Mesenchymal stem cell (in vitro differentiated cells and primary cell): ENCODE results near the gene ZC3H4.
"Not testable (repeated sequence)": the region's sequence is repeated elsewhere in the genome, so short reads cannot be mapped to it uniquely, and the experiment has no call there.

Experiments
- DNase-seq: peaks from one replicate; pipeline ENCODE4 v3.0.0-alpha.2; 2013
- H2AFZ ChIP-seq: one replicate; pipeline ENCODE4 v1.6.1; 2013; ENCODE audit warnings: low read depth, mild to moderate bottlenecking, control low read depth, inconsistent platforms, low read length, moderate library complexity
- H2AK5ac ChIP-seq: 2 replicates; pipeline ENCODE4 v1.6.1; 2013; ENCODE audit warnings: low read length, moderate library complexity, mild to moderate bottlenecking, inconsistent platforms; ENCODE audit not compliant: severe bottlenecking
- H2BK120ac ChIP-seq: one replicate; pipeline ENCODE4 v1.6.1; 2013; ENCODE audit warnings: low read depth, mild to moderate bottlenecking, inconsistent platforms, low read length, moderate library complexity
- H2BK12ac ChIP-seq, 2 experiments: one replicate each; pipeline ENCODE4 v1.6.1; 2013; ENCODE audit warnings: inconsistent platforms in 2 of 2, low read length in 2 of 2, mild to moderate bottlenecking in 2 of 2, moderate library complexity in 2 of 2, control low read depth in 1 of 2
- H2BK15ac ChIP-seq: one replicate; pipeline ENCODE4 v1.6.1; 2013; ENCODE audit warnings: mild to moderate bottlenecking, low read depth, inconsistent platforms; ENCODE audit not compliant: poor library complexity, severe bottlenecking
- H2BK5ac ChIP-seq: 2 replicates; pipeline ENCODE4 v1.6.1; 2013; ENCODE audit warnings: low read depth, mild to moderate bottlenecking, low read length, control low read depth, inconsistent platforms; ENCODE audit not compliant: poor library complexity, severe bottlenecking
- H3K14ac ChIP-seq, 2 experiments: one replicate each; pipeline ENCODE4 v1.6.1; 2013; ENCODE audit warnings: inconsistent platforms in 2 of 2, low read length in 2 of 2, control low read depth in 1 of 2, mild to moderate bottlenecking in 1 of 2, moderate library complexity in 1 of 2
- H3K18ac ChIP-seq, 2 experiments: one replicate each; pipeline ENCODE4 v1.6.1; 2013; ENCODE audit warnings: inconsistent platforms in 2 of 2, low read length in 2 of 2, control low read depth in 1 of 2, low read depth in 1 of 2, mild to moderate bottlenecking in 1 of 2
- H3K23ac ChIP-seq, 2 experiments: one replicate each; pipeline ENCODE4 v1.6.1; 2013; ENCODE audit warnings: inconsistent platforms in 2 of 2, low read length in 2 of 2, mild to moderate bottlenecking in 2 of 2, moderate library complexity in 2 of 2, control low read depth in 1 of 2
- H3K27ac ChIP-seq: 2 replicates; pipeline ENCODE4 v1.5.1; 2013; ENCODE audit warnings: mild to moderate bottlenecking, moderate library complexity, low read length, control low read depth, inconsistent platforms; ENCODE audit not compliant: poor library complexity, severe bottlenecking
- H3K27me3 ChIP-seq, 2 experiments: 2 replicates each; pipeline versions ENCODE4 v1.6.1 to v1.7.0; 2013; ENCODE audit warnings: low read length in 2 of 2, mild to moderate bottlenecking in 2 of 2, moderate library complexity in 2 of 2, control low read depth in 1 of 2, inconsistent platforms in 1 of 2; ENCODE audit not compliant: control insufficient read depth in 1 of 2, insufficient read depth in 1 of 2
- H3K36me3 ChIP-seq, 2 experiments: 2 replicates each; pipeline versions ENCODE4 v1.6.1 to v1.7.0; 2013; ENCODE audit warnings: low read length in 2 of 2, control low read depth in 1 of 2, inconsistent platforms in 1 of 2, low read depth in 1 of 2, mild to moderate bottlenecking in 1 of 2; ENCODE audit not compliant: insufficient read depth in 2 of 2, control insufficient read depth in 1 of 2
- H3K4ac ChIP-seq, 2 experiments: one replicate each; pipeline ENCODE4 v1.6.1; 2013; ENCODE audit warnings: inconsistent platforms in 2 of 2, low read length in 2 of 2, mild to moderate bottlenecking in 2 of 2, moderate library complexity in 2 of 2, control low read depth in 1 of 2, low read depth in 1 of 2
- H3K4me1 ChIP-seq: 2 replicates; pipeline ENCODE4 v1.6.1; 2013; ENCODE audit warnings: low read depth, low read length, control low read depth; ENCODE audit not compliant: control insufficient read depth, insufficient read depth
- H3K4me2 ChIP-seq: 2 replicates; pipeline ENCODE4 v1.6.1; 2013; ENCODE audit warnings: low read length, mild to moderate bottlenecking, inconsistent platforms; ENCODE audit not compliant: poor library complexity, severe bottlenecking
- H3K4me3 ChIP-seq, 2 experiments: 2 replicates each; pipeline versions ENCODE4 v1.5.1 to v1.7.0; 2013; ENCODE audit warnings: low read length in 2 of 2, mild to moderate bottlenecking in 2 of 2, control low read depth in 1 of 2, low read depth in 1 of 2; ENCODE audit not compliant: insufficient read depth in 1 of 2
- H3K79me1 ChIP-seq: replicated peaks from 2 replicates; pipeline ENCODE4 v1.6.1; 2013; ENCODE audit warnings: mild to moderate bottlenecking, control low read depth, low read length, inconsistent platforms; ENCODE audit not compliant: poor library complexity, severe bottlenecking
- H3K9ac ChIP-seq: 2 replicates; pipeline ENCODE4 v1.7.0; 2013; ENCODE audit warnings: mild to moderate bottlenecking, low read length, moderate library complexity
- H3K9me3 ChIP-seq: 2 replicates; pipeline ENCODE4 v1.7.0; 2013; ENCODE audit warnings: mild to moderate bottlenecking, low read length; ENCODE audit not compliant: control insufficient read depth
- H4K8ac ChIP-seq: one replicate; pipeline ENCODE4 v1.6.1; 2013; ENCODE audit warnings: inconsistent platforms, mild to moderate bottlenecking, low read length, moderate library complexity
- H4K91ac ChIP-seq: one replicate; pipeline ENCODE4 v1.6.1; 2013; ENCODE audit warnings: mild to moderate bottlenecking, low read length, inconsistent platforms
- WGBS: methylation state at CpG from one replicate; pipeline ENCODE4 v1.1.7; 2013; ENCODE audit warnings: mixed read lengths; 5-methylcytosine and 5-hydroxymethylcytosine counted together

ZC3H4 gene

DNA sequence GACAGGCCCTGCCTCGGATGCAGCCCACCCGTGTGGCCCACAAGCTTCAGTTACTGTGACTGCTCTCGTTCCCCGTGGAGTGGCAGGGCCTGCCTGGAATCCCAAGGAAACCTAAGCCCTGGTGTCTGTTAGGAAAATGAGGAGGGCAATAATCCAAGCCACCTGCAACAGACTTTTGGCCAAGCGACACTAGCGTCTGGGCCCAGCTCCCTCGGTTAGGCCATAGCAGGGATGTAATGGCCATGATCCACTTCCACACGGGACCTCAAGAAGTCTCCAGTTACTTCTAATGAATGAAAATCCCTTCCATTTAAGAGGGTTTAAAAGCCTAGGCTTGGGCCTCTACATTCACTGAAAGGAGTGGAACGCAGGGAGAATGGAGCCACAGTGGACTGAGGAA lies 8.9 kb downstream of the ZC3H4 start:
- Histone ChIP-seq H3K14ac (no peak overlapping the region), H3K4me3 (no peak overlapping the region), H2AFZ (no peak overlapping the region)

GRCh38 chr19:47102346-47103060 lies 11.1 kb downstream of the ZC3H4 start:
- H3K79me1 ChIP-seq = peaks cover 13% of the 10 kb centered on the region
- H2AK5ac ChIP-seq = no peak overlapping the region
- no peak overlapping the region for H3K23ac ChIP-seq
- peak overlapping the region; percentile 55 for H3K9ac ChIP-seq
- H2BK12ac ChIP-seq = no peak overlapping the region
- H2AFZ ChIP-seq = no peak overlapping the region
- H3K4me2 ChIP-seq = no peak overlapping the region
- no peak overlapping the region for H2BK5ac ChIP-seq
- H3K4me3 ChIP-seq = peak overlapping the region in 1 of 2 experiments; percentile 61
- H2BK15ac ChIP-seq = no peak overlapping the region
- no peak overlapping the region for H2BK120ac ChIP-seq
- 96% methylated on average over 9 of the region's 9 CpGs for WGBS
- peaks cover 11 to 21% of the 10 kb centered on the region in 2 experiments for H3K36me3 ChIP-seq
- no peaks in the 10 kb centered on the region for H3K9me3 ChIP-seq
- H4K91ac ChIP-seq = no peak overlapping the region
- no peak overlapping the region for H3K4ac ChIP-seq
- DNase-seq = no peak
- H3K18ac ChIP-seq = no peak overlapping the region
- H3K27ac ChIP-seq = peak overlapping the region; percentile 55
- H4K8ac ChIP-seq = no peak overlapping the region
- no peaks in the 10 kb centered on the region for H3K27me3 ChIP-seq
- H3K14ac ChIP-seq = no peak overlapping the region
- H3K4me1 ChIP-seq = peaks cover 11% of the 10 kb centered on the region

More for the DNA sequence above, 8.9 kb downstream of the ZC3H4 start:
- Histone ChIP-seq H3K23ac (peak overlapping the region in 1 of 2 experiments; percentile 73), H4K8ac (no peak overlapping the region), H2AK5ac (no peak overlapping the region), H2BK15ac (no peak overlapping the region), H3K27ac (no peak overlapping the region), H3K4me1 (peaks cover 6% of the 10 kb centered on the region), H4K91ac (no peak overlapping the region), H2BK12ac (peak overlapping the region in 1 of 2 experiments; percentile 3), H3K4me2 (no peak overlapping the region), H3K79me1 (peaks cover 7% of the 10 kb centered on the region), H3K9ac (no peak overlapping the region), H3K18ac (no peak overlapping the region), H3K4ac (no peak overlapping the region), H2BK120ac (no peak overlapping the region), H3K9me3 (no peaks in the 10 kb centered on the region), H2BK5ac (no peak overlapping the region), H3K36me3 (peaks cover 13 to 14% of the 10 kb centered on the region in 2 experiments), H3K27me3 (no peaks in the 10 kb centered on the region)
- 92% methylated on average over 9 of the region's 9 CpGs for WGBS
- no peak for DNase-seq

DNA sequence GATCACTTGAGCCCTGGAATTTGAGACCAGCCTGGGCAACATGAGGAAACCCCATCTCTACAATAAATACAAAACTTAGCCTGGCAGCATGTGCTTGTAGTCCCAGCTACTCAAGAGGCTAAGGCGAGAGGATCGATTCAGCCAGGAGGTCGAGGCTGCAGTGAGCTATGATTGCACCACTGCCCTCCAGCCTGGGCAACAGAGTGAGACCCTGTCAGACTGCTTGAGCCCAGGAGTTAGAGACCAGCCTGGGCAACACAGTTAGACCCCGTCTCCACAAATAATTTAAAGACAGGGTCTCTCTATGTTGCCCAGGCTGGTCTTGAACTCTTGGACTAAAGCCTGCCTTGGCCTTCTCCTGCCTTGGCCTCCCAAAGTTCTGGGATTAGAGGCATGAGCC lies 12.5 kb downstream of the ZC3H4 start:
- H3K4ac ChIP-seq, H3K27me3 ChIP-seq, H3K27ac ChIP-seq, H3K4me3 ChIP-seq, H2BK5ac ChIP-seq, H3K23ac ChIP-seq, DNase-seq, H2BK120ac ChIP-seq, H2BK12ac ChIP-seq, H2AFZ ChIP-seq, H3K9me3 ChIP-seq, H4K91ac ChIP-seq, H3K4me2 ChIP-seq, H2AK5ac ChIP-seq, H4K8ac ChIP-seq, H2BK15ac ChIP-seq, H3K9ac ChIP-seq, H3K18ac ChIP-seq, H3K14ac ChIP-seq: not testable (repeated sequence)
- peaks cover 22% of the 10 kb centered on the region for H3K79me1 ChIP-seq
- H3K4me1 ChIP-seq = peaks cover 19% of the 10 kb centered on the region
- 98% methylated on average over 4 of the region's 4 CpGs for WGBS
- H3K36me3 ChIP-seq = peaks cover 11 to 32% of the 10 kb centered on the region in 2 experiments

DNA sequence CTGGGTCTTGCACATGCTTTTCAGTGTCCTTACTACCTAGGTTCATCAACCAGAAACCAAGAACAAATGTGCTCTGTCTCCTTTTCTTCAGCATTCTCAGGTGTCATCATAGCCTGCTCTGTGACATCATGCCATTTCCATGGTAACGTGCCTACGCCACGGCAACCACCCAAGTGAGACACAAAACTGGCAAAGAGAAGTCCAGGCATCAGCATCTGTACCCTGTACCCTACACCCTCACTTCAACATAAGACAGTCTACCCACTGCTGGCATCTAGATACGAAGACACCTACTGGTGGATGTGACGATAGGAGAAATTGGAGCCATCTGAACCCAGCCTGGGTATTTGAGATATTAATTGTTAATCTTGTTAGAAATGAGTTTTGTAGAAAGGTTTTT lies 13.3 kb downstream of the ZC3H4 start:
- no peak overlapping the region for H3K4me3 ChIP-seq
- H2AK5ac ChIP-seq = no peak overlapping the region
- H2AFZ ChIP-seq = no peak overlapping the region
- no peak overlapping the region for H2BK120ac ChIP-seq
- H3K18ac ChIP-seq = no peak overlapping the region
- no peaks in the 10 kb centered on the region for H3K9me3 ChIP-seq
- no peak overlapping the region for H3K4me2 ChIP-seq
- H2BK12ac ChIP-seq = no peak overlapping the region
- no peak overlapping the region for H3K14ac ChIP-seq
- DNase-seq = no peak
- H3K4me1 ChIP-seq = peaks cover 19% of the 10 kb centered on the region
- no peak overlapping the region for H3K27ac ChIP-seq
- H2BK5ac ChIP-seq = no peak overlapping the region
- H2BK15ac ChIP-seq = no peak overlapping the region
- no peaks in the 10 kb centered on the region for H3K27me3 ChIP-seq
- H3K9ac ChIP-seq = no peak overlapping the region
- WGBS = 99% methylated on average over 5 of the region's 5 CpGs
- peaks cover 11 to 31% of the 10 kb centered on the region in 2 experiments for H3K36me3 ChIP-seq
- H4K8ac ChIP-seq = no peak overlapping the region
- H4K91ac ChIP-seq = no peak overlapping the region
- H3K23ac ChIP-seq = no peak overlapping the region
- H3K79me1 ChIP-seq = peaks cover 19% of the 10 kb centered on the region
- H3K4ac ChIP-seq = no peak overlapping the region
